ENCODE results near the gene PKHD1. TPM values are rescaled to one million over a fixed set of nuclear protein-coding genes. Genes with fewer than 3 reads are reported as not detected.

PKHD1 gene
- total and polyA plus RNA-seq, 9 donors = 0.01 to 0.12 (median 0.05) TPM; not detected in 3

DNA sequence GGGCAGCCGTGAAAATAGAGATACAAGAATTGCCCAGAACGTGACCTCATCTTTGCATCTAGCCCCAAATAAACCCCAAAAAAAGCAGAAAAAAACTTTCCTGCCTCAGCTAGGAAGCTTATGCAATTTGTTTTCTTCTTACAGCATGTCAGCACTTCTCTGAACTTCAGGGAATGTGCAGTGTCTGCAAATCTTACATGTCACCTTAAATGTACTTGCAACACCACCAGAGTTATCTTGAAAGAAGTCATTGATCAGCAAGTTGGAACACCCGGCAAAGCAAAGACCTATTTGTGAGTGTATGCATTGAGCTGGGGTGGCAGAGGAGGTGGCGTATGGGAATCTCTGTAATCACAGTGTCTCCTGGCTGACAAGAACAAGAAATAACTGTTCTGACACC is 123.4 kb downstream of the PKHD1 start:
- intact Hi-C loops (cut with DNase I) = no loop called here
- no peaks in the 10 kb centered on the region for H3K9me3 ChIP-seq
- DNase-seq = no peak
- no peaks in the 10 kb centered on the region for H3K36me3 ChIP-seq
- WGBS, 3 donors = 58 to 82% (median 63%) methylated on average over 4 of the region's 4 CpGs
- no peak overlapping the region for H3K27ac ChIP-seq
- H3K4me1 ChIP-seq (ENCODE audit: insufficient read depth) = no peaks in the 10 kb centered on the region
- no peaks in the 10 kb centered on the region for H3K27me3 ChIP-seq
- no peak overlapping the region for H3K4me3 ChIP-seq
- no peak for TF ChIP-seq CTCF (IDR thresholded peaks at IDR 0.05)
- TF ChIP-seq POLR2A (IDR thresholded peaks at IDR 0.05) = no peak
- TF ChIP-seq EP300 (IDR thresholded peaks at IDR 0.05) = no peak

- no peaks in the 10 kb centered on the region for H3K27me3 ChIP-seq
- TF ChIP-seq POLR2A (IDR thresholded peaks at IDR 0.05) = no peak
- no peak for TF ChIP-seq CTCF (IDR thresholded peaks at IDR 0.05)
- TF ChIP-seq EP300 (IDR thresholded peaks at IDR 0.05) = no peak
- no peak overlapping the region for H3K27ac ChIP-seq
- H3K36me3 ChIP-seq = no peaks in the 10 kb centered on the region
- 65 to 76% (median 71%) methylated on average over 1 of the region's 1 CpG for WGBS, 3 donors
- H3K9me3 ChIP-seq = no peaks in the 10 kb centered on the region
- no peaks in the 10 kb centered on the region for H3K4me1 ChIP-seq (ENCODE audit: insufficient read depth)
- intact Hi-C loops (cut with DNase I) = no loop called here
- no peak overlapping the region for H3K4me3 ChIP-seq
- no peak for DNase-seq
Observed at GRCh38 chr6:51962354-51962753, 125.1 kb downstream of the PKHD1 start.

GRCh38 chr6:51960419-51960818 is 127.0 kb downstream of the PKHD1 start:
- DNase-seq = no peak
- no peaks in the 10 kb centered on the region for H3K27me3 ChIP-seq
- WGBS, 3 donors = 15 to 38% (median 26%) methylated on average over 2 of the region's 2 CpGs
- TF ChIP-seq EP300 (IDR thresholded peaks at IDR 0.05) = no peak
- TF ChIP-seq CTCF (IDR thresholded peaks at IDR 0.05) = no peak
- no peak for TF ChIP-seq POLR2A (IDR thresholded peaks at IDR 0.05)
- intact Hi-C loops (cut with DNase I) = no loop called here
- no peak overlapping the region for H3K27ac ChIP-seq
- H3K4me3 ChIP-seq = no peak overlapping the region
- no peaks in the 10 kb centered on the region for H3K4me1 ChIP-seq (ENCODE audit: insufficient read depth)
- H3K9me3 ChIP-seq = no peaks in the 10 kb centered on the region
- no peaks in the 10 kb centered on the region for H3K36me3 ChIP-seq

DNA sequence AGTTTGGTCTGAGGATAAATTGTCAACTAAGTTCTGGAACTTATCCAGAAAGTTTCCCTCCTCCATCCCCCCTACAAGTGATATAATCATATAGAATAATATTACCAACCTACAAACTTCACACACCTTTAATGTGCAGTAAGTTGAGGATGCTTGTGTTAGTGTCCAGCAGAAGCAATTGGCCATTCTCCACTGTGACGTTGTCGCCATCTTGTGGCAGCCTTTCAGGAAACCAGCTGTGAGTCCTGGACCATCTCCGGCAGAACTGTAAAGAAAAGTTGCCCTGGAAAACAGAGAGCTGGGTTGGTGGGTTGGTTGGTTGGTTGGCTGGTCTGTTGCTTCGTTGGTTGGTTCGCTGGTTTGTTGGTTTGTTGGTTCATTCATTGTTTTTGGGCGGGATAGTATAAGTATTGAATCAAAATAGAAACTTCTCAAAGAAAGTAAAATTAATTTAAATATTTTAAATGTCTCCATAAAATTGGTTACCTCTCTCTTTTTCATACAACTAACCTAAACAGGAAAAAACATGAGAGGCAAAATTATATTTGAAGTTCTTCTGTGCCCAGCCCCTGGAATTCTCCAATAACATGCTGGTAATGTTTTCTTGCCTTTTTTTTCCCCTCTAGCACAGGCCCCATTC is 127.5 kb downstream of the PKHD1 start:
- intact Hi-C loops (cut with DNase I) = no loop called here
- no peak overlapping the region for H3K4me3 ChIP-seq
- no peaks in the 10 kb centered on the region for H3K9me3 ChIP-seq
- H3K36me3 ChIP-seq = no peaks in the 10 kb centered on the region
- no peaks in the 10 kb centered on the region for H3K27me3 ChIP-seq
- no peaks in the 10 kb centered on the region for H3K4me1 ChIP-seq (ENCODE audit: insufficient read depth)
- H3K27ac ChIP-seq = no peak overlapping the region
- WGBS, 3 donors = 14 to 16% (median 15%) methylated on average over 6 of the region's 6 CpGs
- TF ChIP-seq EP300 (IDR thresholded peaks at IDR 0.05) = no peak
- peak; percentile 7 to 56 (median 19) for DNase-seq

- H3K36me3 ChIP-seq = no peaks in the 10 kb centered on the region
- no peak overlapping the region for H3K27ac ChIP-seq
- WGBS, 3 donors = 54 to 66% (median 60%) methylated on average over 3 of the region's 3 CpGs
- intact Hi-C loops (cut with DNase I) = no loop called here
- H3K4me3 ChIP-seq = no peak overlapping the region
- TF ChIP-seq EP300 (IDR thresholded peaks at IDR 0.05) (no peak), POLR2A (IDR thresholded peaks at IDR 0.05) (no peak), CTCF (IDR thresholded peaks at IDR 0.05) (no peak)
- no peaks in the 10 kb centered on the region for H3K4me1 ChIP-seq (ENCODE audit: insufficient read depth)
- DNase-seq = no peak
- no peaks in the 10 kb centered on the region for H3K27me3 ChIP-seq
- no peaks in the 10 kb centered on the region for H3K9me3 ChIP-seq
Observed at GRCh38 chr6:51954681-51955080, 132.7 kb downstream of the PKHD1 start.
